Activated T-cell treated with anti-CD3 and anti-CD28 coated beads for 48 hours (primary cell): ENCODE measurements around the gene RAI1.
A peak's percentile ranks its signal among the peaks of the same experiment; 100 is the strongest.

ENCODE experiments used
- DNase-seq: peaks from one replicate; pipeline ENCODE4 v3.0.0-alpha.2; 2020; ENCODE audit warnings: low read depth

Gene RAI1

GRCh38 chr17:17816831-17817551 is 135.7 kb downstream of the RAI1 start:
- no peak for DNase-seq

- no peak for DNase-seq
These were observed 136.3 kb downstream of the RAI1 start for GRCh38 chr17:17817552-17817947.

- no peak for DNase-seq
These were observed 136.8 kb downstream of the RAI1 start for GRCh38 chr17:17818088-17818526.

- no peak for DNase-seq
These were observed 137.9 kb downstream of the RAI1 start for GRCh38 chr17:17819111-17819510.

GRCh38 chr17:17819561-17819995 is 138.3 kb downstream of the RAI1 start:
- DNase-seq: peak; percentile 75

- DNase-seq: no peak
These were observed 138.8 kb downstream of the RAI1 start for GRCh38 chr17:17820046-17820445.

GRCh38 chr17:17820463-17821158 is 139.4 kb downstream of the RAI1 start:
- no peak for DNase-seq

GRCh38 chr17:17822189-17822588 is 140.9 kb downstream of the RAI1 start:
- no peak for DNase-seq

GRCh38 chr17:17822616-17823015 is 141.4 kb downstream of the RAI1 start:
- no peak for DNase-seq

- peak; percentile 79 for DNase-seq
These were observed 142.3 kb downstream of the RAI1 start for GRCh38 chr17:17823433-17824118.

GRCh38 chr17:17824119-17824782 is 143.0 kb downstream of the RAI1 start:
- no peak for DNase-seq

GRCh38 chr17:17824783-17825614 is 143.7 kb downstream of the RAI1 start:
- no peak for DNase-seq

GRCh38 chr17:17826342-17826713 is 145.1 kb downstream of the RAI1 start:
- no peak for DNase-seq

GRCh38 chr17:17826942-17827785 is 145.9 kb downstream of the RAI1 start:
- DNase-seq: no peak

GRCh38 chr17:17827826-17828621 is 146.8 kb downstream of the RAI1 start:
- DNase-seq: no peak

- DNase-seq: no peak
These were observed 149.0 kb downstream of the RAI1 start for GRCh38 chr17:17830269-17830567.

- DNase-seq: no peak
These were observed 149.5 kb downstream of the RAI1 start for GRCh38 chr17:17830740-17831207.

GRCh38 chr17:17831208-17832031 is 150.2 kb downstream of the RAI1 start:
- no peak for DNase-seq

- DNase-seq: no peak
These were observed 150.7 kb downstream of the RAI1 start for GRCh38 chr17:17832032-17832363.
